T-cell (primary cell): ENCODE data around the gene EIF1AX. TPM values are rescaled to one million over a fixed set of nuclear protein-coding genes. Genes with fewer than 3 reads are reported as not detected.

Experiments
- ATAC-seq, 4 experiments: fragments of 200-7000 bp in 3 of 4; fragments of 150-1000 bp in 1 of 4; cut with Tn5 transposase; replicated peaks in 1 of 4; 1 replicate in 3 of 4; 2 replicates in 1 of 4; pipeline ENCODE4 v1.10.0; 2021; ENCODE audit warnings: moderate library complexity in 3 of 4, mild to moderate bottlenecking in 2 of 4, moderate number of reproducible peaks in 1 of 4
- CTCF ChIA-PET, 2 donors: fragments of 300-600 bp; sonication (Branson Sonifier 250); formaldehyde crosslinking; loops; one replicate each; lab custom pipeline; 2022; ENCODE audit warnings: antibody characterized with exemption in 2 of 2; lab: Charles Lee
- POLR2A ChIA-PET, 2 donors: fragments of 300-600 bp; sonication (Branson Sonifier 250); formaldehyde crosslinking; loops; one replicate each; lab custom pipeline; 2022; ENCODE audit warnings: antibody characterized with exemption in 2 of 2; lab: Charles Lee
- DNase-seq, 35 experiments: peaks; one replicate each; pipeline versions ENCODE4 v3.0.0 to v3.0.0-alpha.2; 2013 to 2023
- H3K27ac ChIP-seq: one replicate; pipeline ENCODE4 v1.5.1; 2013; ENCODE audit warnings: low read length
- H3K27me3 ChIP-seq, 2 experiments: replicated peaks in 1 of 2; 1 replicate in 1 of 2; 2 replicates in 1 of 2; pipeline versions ENCODE4 v1.6.1 to v1.7.0; 2013; ENCODE audit warnings: low read length in 1 of 2, mixed read lengths in 1 of 2; ENCODE audit not compliant: control insufficient read depth in 2 of 2, insufficient read depth in 2 of 2; ENCODE audit errors: extremely low read depth in 1 of 2
- H3K36me3 ChIP-seq, 2 donors: 1 replicate in 1 of 2; 2 replicates in 1 of 2; pipeline versions ENCODE4 v1.6.1 to v1.7.0; 2013; ENCODE audit warnings: low read length in 1 of 2; ENCODE audit not compliant: control insufficient read depth in 2 of 2, insufficient read depth in 1 of 2; ENCODE audit errors: extremely low read depth in 1 of 2
- H3K4me1 ChIP-seq, 2 experiments: 1 replicate in 1 of 2; 2 replicates in 1 of 2; pipeline versions ENCODE4 v1.6.1 to v1.7.0; 2013; ENCODE audit warnings: low read length in 2 of 2, mixed read lengths in 1 of 2; ENCODE audit not compliant: insufficient read depth in 2 of 2, control insufficient read depth in 1 of 2; ENCODE audit errors: extremely low read depth in 1 of 2
- H3K4me3 ChIP-seq, 2 donors: 1 replicate in 1 of 2; 2 replicates in 1 of 2; pipeline versions ENCODE4 v1.5.1 to v1.7.0; 2013; ENCODE audit warnings: mild to moderate bottlenecking in 2 of 2, low read length in 1 of 2, moderate library complexity in 1 of 2; ENCODE audit not compliant: control insufficient read depth in 1 of 2; ENCODE audit errors: extremely low read depth in 1 of 2
- H3K9me3 ChIP-seq: 2 replicates; pipeline ENCODE4 v1.7.0; 2013
- H3K27ac Mint-ChIP-seq, 2 donors: one replicate each; pipeline ENCODE4 v1.8.0; 2020 to 2021; ENCODE audit warnings: mild to moderate bottlenecking in 2 of 2, mixed read lengths in 2 of 2
- H3K27me3 Mint-ChIP-seq, 2 donors: one replicate each; pipeline ENCODE4 v1.8.0; 2021 to 2022; ENCODE audit warnings: mixed read lengths in 2 of 2
- H3K36me3 Mint-ChIP-seq: one replicate; pipeline ENCODE4 v1.8.0; 2021; ENCODE audit warnings: mixed read lengths
- H3K4me1 Mint-ChIP-seq, 3 donors: one replicate each; pipeline ENCODE4 v1.8.0; 2020 to 2022; ENCODE audit warnings: mixed read lengths in 3 of 3, mild to moderate bottlenecking in 1 of 3
- H3K4me3 Mint-ChIP-seq, 3 donors: one replicate each; pipeline ENCODE4 v1.8.0; 2020 to 2022; ENCODE audit warnings: mild to moderate bottlenecking in 3 of 3, mixed read lengths in 3 of 3, moderate library complexity in 3 of 3
- H3K9me3 Mint-ChIP-seq, 3 donors: one replicate each; pipeline ENCODE4 v1.8.0; 2020 to 2022; ENCODE audit warnings: mixed read lengths in 3 of 3
- WGBS: methylation state at CpG from one replicate; pipeline ENCODE4 v1.1.5; 2013; ENCODE audit warnings: missing lambda C conversion rate; ENCODE audit not compliant: insufficient coverage; 5-methylcytosine and 5-hydroxymethylcytosine counted together
- total RNA-seq, 35 experiments: library from RNA in 6 of 35; stranded (reverse) in 6 of 35; fragments of 120-200 nt in 1 of 35; gene quantifications; one replicate each; pipeline versions ENCODE4 v1.2.1 to v1.2.4 and lab custom pipeline; 2013 to 2026

EIF1AX gene
- total RNA-seq (10 to 100 TPM; 39.6 to 81.8 (median 52.6) TPM), total RNA-seq (lab: John Stamatoyannopoulos, UW) (48.4 to 386 (median 119) reads per million in 29 experiments)
- total RNA-seq (2013), result 30.0 TPM

GRCh38 chrX:20141281-20142220 lies at the start of gene EIF1AX:
Gene EIF1AX (minus strand): TSS chrX:20141838. CDS start chrX:20141640, 198 bp downstream.
- Mint-ChIP-seq H3K27ac (peak within 1 kb of the TSS; percentile 80 to 91), H3K9me3 (no peaks in the 10 kb centered on the region), H3K36me3 (peaks cover 7% of the 10 kb centered on the region), H3K4me3 (peak within 1 kb of the TSS; percentile 85 to 91 (median 89)), H3K4me1 (peaks cover 25 to 36% (median 33%) of the 10 kb centered on the region in 3 donors), H3K27me3 (no peaks in the 10 kb centered on the region)
- CTCF ChIA-PET, result interaction anchor here (0.6 kb wide), 2 partner anchors 237 to 1764 kb away, joined by 3 to 6 read pairs; no protein-coding TSS in a partner anchor
- peak within 1 kb of the TSS; percentile 80 to 86 for H3K4me3 ChIP-seq
- no peaks in the 10 kb centered on the region for H3K27me3 ChIP-seq
- H3K27ac ChIP-seq, result peak within 1 kb of the TSS; percentile 75
- H3K9me3 ChIP-seq, result no peaks in the 10 kb centered on the region
- peaks cover 4 to 7% of the 10 kb centered on the region in 2 donors for H3K36me3 ChIP-seq
- ATAC-seq (peak; percentile 96 to 99 (median 98)), DNase-seq (peak; percentile 92 to 100 (median 96))
- POLR2A ChIA-PET, result interaction anchor here (0.6 to 0.9 kb wide), 5 partner anchors 38 to 394 kb away, joined by 3 to 7 read pairs (median 4); no protein-coding TSS in a partner anchor
- 0% methylated on average over 34 of the region's 82 CpGs for WGBS
- H3K4me1 ChIP-seq, result peaks cover 9 to 18% of the 10 kb centered on the region in 2 experiments

- Histone ChIP-seq H3K27me3 (no peaks in the 10 kb centered on the region), H3K4me3 (no peak overlapping the region), H3K4me1 (no peaks in the 10 kb centered on the region), H3K27ac (no peak overlapping the region), H3K9me3 (no peaks in the 10 kb centered on the region), H3K36me3 (peaks cover 3 to 33% of the 10 kb centered on the region in 2 donors)
- DNase-seq (no peak), ATAC-seq (no peak)
- H3K4me1 Mint-ChIP-seq, result peaks cover 0 to 2% (median 0%) of the 10 kb centered on the region in 3 donors
- ChIA-PET POLR2A (interaction anchor here in 1 of 2 donors (0.6 to 0.7 kb wide), 2 partner anchors 63 to 1396 kb away, joined by 3 to 5 read pairs; no protein-coding TSS in a partner anchor), CTCF (interaction anchor here in 1 of 2 donors (0.6 kb wide), 1 partner anchor 213 kb away, joined by 4 read pairs; no protein-coding TSS in a partner anchor)
- H3K27ac Mint-ChIP-seq, result peak overlapping the region in 1 of 2 donors; percentile 52
- no peaks in the 10 kb centered on the region for H3K9me3 Mint-ChIP-seq
- no peak overlapping the region for H3K4me3 Mint-ChIP-seq
- H3K36me3 Mint-ChIP-seq, result peaks cover 22% of the 10 kb centered on the region
- peaks cover 0 to 8% of the 10 kb centered on the region in 2 donors for H3K27me3 Mint-ChIP-seq
Observed at GRCh38 chrX:20189171-20189570, 47.5 kb upstream of the EIF1AX start.

- H3K9me3 ChIP-seq, result no peaks in the 10 kb centered on the region
- Mint-ChIP-seq H3K4me3 (no peak overlapping the region), H3K27ac (peak overlapping the region; percentile 77 to 84), H3K9me3 (no peaks in the 10 kb centered on the region), H3K36me3 (peaks cover 27% of the 10 kb centered on the region), H3K4me1 (peaks cover 9 to 23% (median 20%) of the 10 kb centered on the region in 3 donors), H3K27me3 (peaks cover 0 to 14% of the 10 kb centered on the region in 2 donors)
- ATAC-seq (peak in 1 of 4 experiments; percentile 48), DNase-seq (no peak)
- CTCF ChIA-PET, result no interaction called here
- POLR2A ChIA-PET, result no interaction called here
- H3K27me3 ChIP-seq, result no peaks in the 10 kb centered on the region
- no peaks in the 10 kb centered on the region for H3K4me1 ChIP-seq
- WGBS, result no CpG with 5 or more reads among the region's 3 CpGs
- H3K27ac ChIP-seq, result peak overlapping the region; percentile 29
- H3K36me3 ChIP-seq, result peaks cover 2 to 27% of the 10 kb centered on the region in 2 donors
- H3K4me3 ChIP-seq, result no peak overlapping the region
Observed at GRCh38 chrX:20181598-20182329, 40.1 kb upstream of the EIF1AX start.

GRCh38 chrX:20177093-20177492 lies 35.5 kb upstream of the EIF1AX start:
- Mint-ChIP-seq H3K27ac (peak overlapping the region in 1 of 2 donors; percentile 9), H3K36me3 (peaks cover 21% of the 10 kb centered on the region), H3K27me3 (peaks cover 0 to 10% of the 10 kb centered on the region in 2 donors), H3K4me1 (peaks cover 5 to 11% (median 11%) of the 10 kb centered on the region in 3 donors), H3K4me3 (no peak overlapping the region), H3K9me3 (no peaks in the 10 kb centered on the region)
- no peaks in the 10 kb centered on the region for H3K9me3 ChIP-seq
- POLR2A ChIA-PET, result interaction anchor here in 1 of 2 donors (0.6 to 1.0 kb wide), 2 partner anchors 19 to 1221 kb away, joined by 3 read pairs; no protein-coding TSS in a partner anchor
- no peak overlapping the region for H3K4me3 ChIP-seq
- CTCF ChIA-PET, result no interaction called here
- no peak overlapping the region for H3K27ac ChIP-seq
- no peaks in the 10 kb centered on the region for H3K27me3 ChIP-seq
- no peak for DNase-seq
- peaks cover 0 to 50% of the 10 kb centered on the region in 2 donors for H3K36me3 ChIP-seq
- ATAC-seq, result no peak
- H3K4me1 ChIP-seq, result no peaks in the 10 kb centered on the region

- WGBS, result no CpG with 5 or more reads among the region's 2 CpGs
- Mint-ChIP-seq H3K27ac (peak overlapping the region in 1 of 2 donors; percentile 8), H3K4me1 (no peaks in the 10 kb centered on the region), H3K36me3 (peaks cover 14% of the 10 kb centered on the region), H3K4me3 (no peak overlapping the region), H3K27me3 (peaks cover 0 to 5% of the 10 kb centered on the region in 2 donors), H3K9me3 (no peaks in the 10 kb centered on the region)
- Histone ChIP-seq H3K36me3 (peaks cover 0 to 63% of the 10 kb centered on the region in 2 donors), H3K4me1 (no peaks in the 10 kb centered on the region), H3K27me3 (no peaks in the 10 kb centered on the region), H3K27ac (no peak overlapping the region), H3K9me3 (no peaks in the 10 kb centered on the region), H3K4me3 (no peak overlapping the region)
- ChIA-PET POLR2A (interaction anchor here in 1 of 2 donors (0.7 kb wide), 1 partner anchor 35 kb away, joined by 3 read pairs; no protein-coding TSS in a partner anchor), CTCF (no interaction called here)
- DNase-seq, result no peak
- ATAC-seq, result no peak
Observed at GRCh38 chrX:20173856-20174255, 32.2 kb upstream of the EIF1AX start.
